NB4 (cell line): ENCODE results near the gene DUSP22.

Experiments used
- CTCF ChIP-seq: IDR thresholded peaks from one replicate; pipeline ENCODE4 v1.5.1; 2012; ENCODE audit warnings: low read depth, low read length
- MAX ChIP-seq: IDR thresholded peaks from 2 replicates; pipeline ENCODE4 v1.6.1; 2011; ENCODE audit warnings: low read depth, low read length
- POLR2A ChIP-seq: IDR thresholded peaks from 2 replicates; pipeline ENCODE4 v1.6.1; 2011; ENCODE audit warnings: mild to moderate bottlenecking; ENCODE audit not compliant: insufficient read length; ENCODE audit errors: extremely low read depth

- TF ChIP-seq CTCF: no peak
- TF ChIP-seq MAX: no peak
- TF ChIP-seq POLR2A: no peak
Observed at GRCh38 chr6:370555-370954, 78.3 kb downstream of the DUSP22 start.
